Measurements from ENCODE around the gene TKFC. TPM values are rescaled to one million over a fixed set of nuclear protein-coding genes. Genes with fewer than 3 reads are reported as not detected.

Gene TKFC
- polyA plus RNA-seq, 1 experiment: 37.6 TPM

DNA sequence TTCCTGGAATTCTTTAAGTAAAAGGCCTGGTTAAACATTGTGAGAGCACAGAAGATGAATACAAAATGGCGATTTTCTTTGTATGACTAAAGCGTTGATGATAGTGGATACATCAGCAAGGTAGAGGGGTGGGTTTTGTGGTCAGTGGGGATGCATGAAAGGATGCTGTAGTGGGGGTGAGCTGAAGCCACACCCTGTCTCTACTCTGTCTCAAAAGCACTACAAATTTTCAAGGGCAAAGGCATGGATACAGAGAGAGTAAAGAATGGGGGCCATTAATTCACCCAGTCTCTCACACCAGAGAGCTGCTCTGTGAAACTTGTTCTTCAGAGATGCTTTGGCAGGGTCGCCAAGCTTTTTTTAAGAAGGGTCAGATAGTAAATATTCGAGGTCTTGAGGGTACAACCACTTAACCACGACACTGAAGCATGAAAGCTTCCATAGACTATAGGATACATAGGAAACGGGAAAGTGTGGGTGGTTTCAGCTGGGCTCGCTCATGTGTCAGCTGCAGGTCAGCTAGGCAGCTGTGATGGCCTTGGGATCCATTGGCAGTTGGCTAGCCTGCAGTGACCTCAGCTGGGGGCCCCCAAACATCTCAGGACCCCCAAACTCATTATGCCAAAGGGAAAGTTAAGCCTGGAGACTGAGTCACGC, 37.4 kb downstream of the TKFC start:
- peaks cover 15% of the 10 kb centered on the region for H3K36me3 ChIP-seq (ENCODE audit: control insufficient read depth, insufficient read depth, low read length)
- no peak overlapping the region for H3K4me3 ChIP-seq (ENCODE audit: low read depth, low read length)
- CTCF ChIA-PET: interaction anchor here (1.0 to 2.9 kb wide), 4 partner anchors 11 to 34 kb away, joined by 3 to 12 read pairs (median 8); partner anchors contain the start of gene TMEM216
- DNase-seq (ENCODE audit: low read depth): no peak
- no peak for TF ChIP-seq CTCF (IDR thresholded peaks at IDR 0.05; ENCODE audit: insufficient read depth, low read depth, low read length)
- H3K27me3 ChIP-seq (ENCODE audit: control insufficient read depth, insufficient read depth, low read length): no peaks in the 10 kb centered on the region
- POLR2A ChIA-PET: no interaction called here

DNA sequence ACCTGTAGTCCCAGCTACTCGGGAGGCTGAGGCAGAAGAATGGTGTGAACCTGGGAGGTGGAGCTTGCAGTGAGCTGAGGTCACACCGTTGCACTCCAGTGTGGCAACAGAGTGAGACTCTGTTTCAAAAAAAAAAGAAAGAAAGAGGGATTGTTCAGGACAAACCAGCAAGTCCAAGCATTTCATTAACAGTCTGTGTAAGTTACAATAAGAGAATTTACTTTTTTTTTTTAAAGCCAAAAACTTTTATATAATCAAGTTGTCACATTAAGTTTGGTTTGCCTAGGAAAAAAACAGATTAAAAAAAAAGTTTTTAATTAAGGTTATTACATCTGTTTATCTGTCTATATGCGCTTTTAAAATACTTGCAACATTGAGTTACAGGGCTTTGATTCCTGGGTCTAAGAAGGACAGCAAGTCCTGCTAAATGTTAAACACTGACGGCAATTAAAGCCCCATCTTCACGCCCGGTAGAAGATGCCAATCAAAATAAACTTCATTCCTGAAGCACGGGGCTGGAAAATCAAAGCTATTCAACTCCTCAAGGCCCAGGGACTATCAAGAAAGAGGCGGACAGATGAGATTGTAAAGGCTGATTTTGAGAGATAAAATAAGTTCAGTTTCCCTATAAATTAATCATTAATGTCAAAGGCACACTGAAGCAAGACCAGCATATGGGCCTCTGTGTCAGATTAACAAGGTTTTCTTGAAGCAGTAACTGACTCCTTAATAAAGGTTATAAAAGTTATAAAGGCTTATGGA, 39.8 kb downstream of the TKFC start:
- no peak for DNase-seq (ENCODE audit: low read depth)
- Histone ChIP-seq H3K4me3 (ENCODE audit: low read depth, low read length) (no peak overlapping the region), H3K27me3 (ENCODE audit: control insufficient read depth, insufficient read depth, low read length) (no peaks in the 10 kb centered on the region), H3K36me3 (ENCODE audit: control insufficient read depth, insufficient read depth, low read length) (peaks cover 14% of the 10 kb centered on the region)
- CTCF ChIA-PET: interaction anchor here (0.6 kb wide), 1 partner anchor 10 kb away, joined by 3 read pairs; no protein-coding TSS in a partner anchor
- TF ChIP-seq CTCF (IDR thresholded peaks at IDR 0.05; ENCODE audit: insufficient read depth, low read depth, low read length): no peak
- POLR2A ChIA-PET: no interaction called here

DNA sequence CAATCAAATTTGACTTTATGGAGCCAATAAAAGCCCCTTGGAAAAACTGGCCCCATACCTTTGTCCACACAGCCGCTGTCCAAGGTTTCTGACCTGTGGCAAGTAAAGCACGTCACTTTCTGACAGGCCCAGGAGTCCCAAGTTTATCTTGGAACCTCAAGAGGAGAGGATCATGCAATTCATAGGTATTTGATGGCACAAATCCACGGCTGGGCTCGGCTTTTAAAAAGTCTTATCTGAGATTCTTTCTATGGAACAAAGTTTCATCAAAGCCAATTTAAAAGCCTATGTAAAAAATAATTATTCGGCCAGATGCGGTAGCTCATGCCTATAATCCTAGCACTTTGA, 42.7 kb downstream of the TKFC start:
- no peak for TF ChIP-seq CTCF (IDR thresholded peaks at IDR 0.05; ENCODE audit: insufficient read depth, low read depth, low read length)
- CTCF ChIA-PET: no interaction called here
- no peaks in the 10 kb centered on the region for H3K27me3 ChIP-seq (ENCODE audit: control insufficient read depth, insufficient read depth, low read length)
- POLR2A ChIA-PET: no interaction called here
- DNase-seq (ENCODE audit: low read depth): no peak
- no peak overlapping the region for H3K4me3 ChIP-seq (ENCODE audit: low read depth, low read length)
- 0 out of 2 replicates have a peak, but pooled peaks cover 2% of the 10 kb centered on the region for H3K36me3 ChIP-seq (ENCODE audit: control insufficient read depth, insufficient read depth, low read length)

DNA sequence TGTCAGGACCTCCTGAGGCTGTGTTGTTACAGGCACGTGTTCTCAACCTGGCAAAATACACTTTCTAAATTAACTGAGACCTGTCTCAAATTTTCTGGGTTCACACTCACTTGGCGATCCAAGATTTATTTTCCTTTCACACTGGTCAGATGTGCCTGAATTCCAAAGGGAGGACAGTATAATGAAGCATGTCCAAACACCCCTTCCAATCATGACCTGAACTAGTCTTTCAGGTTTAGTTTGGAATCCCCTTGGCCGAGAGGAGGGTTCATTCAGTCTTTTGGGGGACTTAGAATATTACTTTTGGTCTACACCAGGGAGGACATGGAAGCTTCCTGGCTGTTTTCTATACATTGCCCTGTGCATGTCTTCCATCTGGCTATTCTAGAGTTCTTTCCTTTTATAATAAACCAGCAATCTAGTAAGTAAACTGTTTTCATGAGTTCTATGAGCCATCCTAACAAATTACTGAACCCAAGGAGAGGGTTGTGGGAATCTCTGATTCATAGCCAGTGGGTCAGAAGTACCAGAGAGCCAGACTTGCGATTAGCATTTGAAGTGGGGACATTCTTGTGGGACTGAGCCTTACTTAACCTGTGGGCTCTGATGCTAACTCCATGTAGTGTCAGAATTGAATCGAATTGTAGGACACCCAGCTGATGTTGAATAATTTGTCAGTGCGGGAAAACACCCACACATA, 44.6 kb downstream of the TKFC start:
- ChIA-PET POLR2A (no interaction called here), CTCF (interaction anchor here (11.9 kb wide), 1 partner anchor 40 kb away, joined by 374 read pairs; the partner anchor contains the start of genes DDB1 and TKFC)
- 0 out of 2 replicates have a peak, but pooled peaks cover 2% of the 10 kb centered on the region for H3K36me3 ChIP-seq (ENCODE audit: control insufficient read depth, insufficient read depth, low read length)
- H3K4me3 ChIP-seq (ENCODE audit: low read depth, low read length): no peak overlapping the region
- H3K27me3 ChIP-seq (ENCODE audit: control insufficient read depth, insufficient read depth, low read length): no peaks in the 10 kb centered on the region
- TF ChIP-seq CTCF (IDR thresholded peaks at IDR 0.05; ENCODE audit: insufficient read depth, low read depth, low read length): no peak
- no peak for DNase-seq (ENCODE audit: low read depth)
